Fibroblast of skin of right biceps (primary cell): ENCODE results near the gene TMEM43.
A peak's percentile ranks its signal among the peaks of the same experiment; 100 is the strongest.

Source experiments
- DNase-seq: peaks from one replicate; pipeline ENCODE4 v3.0.0-alpha.2; 2013

The TMEM43 gene

GRCh38 chr3:14138878-14139655 lies 14.2 kb downstream of the TMEM43 start:
- no peak for DNase-seq

GRCh38 chr3:14139771-14140170 lies 14.9 kb downstream of the TMEM43 start:
- no peak for DNase-seq

GRCh38 chr3:14140668-14141067 lies 15.8 kb downstream of the TMEM43 start:
- no peak for DNase-seq

GRCh38 chr3:14141144-14141543 lies 16.3 kb downstream of the TMEM43 start:
- no peak for DNase-seq

GRCh38 chr3:14141602-14142341 lies 16.9 kb downstream of the TMEM43 start:
- DNase-seq, result no peak

GRCh38 chr3:14142567-14143270 lies 17.9 kb downstream of the TMEM43 start:
- DNase-seq, result no peak

GRCh38 chr3:14143271-14144225 lies 18.7 kb downstream of the TMEM43 start:
- peak; percentile 97 for DNase-seq

GRCh38 chr3:14144423-14145075 lies 19.7 kb downstream of the TMEM43 start:
- DNase-seq, result peak; percentile 99

GRCh38 chr3:14145236-14145635 lies 20.4 kb downstream of the TMEM43 start:
- no peak for DNase-seq

- DNase-seq, result no peak
Observed at GRCh38 chr3:14145670-14146380, 21.0 kb downstream of the TMEM43 start.

GRCh38 chr3:14146381-14147065 lies 21.7 kb downstream of the TMEM43 start:
- DNase-seq, result no peak

GRCh38 chr3:14147066-14147435 lies 22.2 kb downstream of the TMEM43 start:
- no peak for DNase-seq

- DNase-seq, result no peak
Observed at GRCh38 chr3:14147617-14148016, 22.8 kb downstream of the TMEM43 start.

- no peak for DNase-seq
Observed at GRCh38 chr3:14148041-14148985, 23.5 kb downstream of the TMEM43 start.

GRCh38 chr3:14150078-14150477 lies 25.2 kb downstream of the TMEM43 start:
- no peak for DNase-seq

- DNase-seq, result no peak
Observed at GRCh38 chr3:14150491-14151230, 25.8 kb downstream of the TMEM43 start.

- no peak for DNase-seq
Observed at GRCh38 chr3:14151471-14152083, 26.7 kb downstream of the TMEM43 start.

GRCh38 chr3:14152233-14152962 lies 27.5 kb downstream of the TMEM43 start:
- DNase-seq, result no peak
